ENCODE data around the gene FAM13A. TPM values are rescaled to one million over a fixed set of nuclear protein-coding genes. Genes with fewer than 3 reads are reported as not detected.
"Not testable (repeated sequence)": the region's sequence is repeated elsewhere in the genome, so short reads cannot be mapped to it uniquely, and the experiment has no call there.

The FAM13A gene
- total RNA-seq, 1 donor from 2014 or later: 16.7 TPM

GRCh38 chr4:88858752-88859151, 198.2 kb downstream of the FAM13A start:
- Mint-ChIP-seq H3K27ac (ENCODE audit: unreplicated experiment) (no peak overlapping the region), H3K27me3 (ENCODE audit: unreplicated experiment) (peaks cover 3% of the 10 kb centered on the region), H3K4me1 (ENCODE audit: unreplicated experiment) (peaks cover 15% of the 10 kb centered on the region), H3K36me3 (ENCODE audit: low read depth, unreplicated experiment) (peaks cover 4% of the 10 kb centered on the region), H3K9me3 (ENCODE audit: unreplicated experiment) (no peaks in the 10 kb centered on the region), H3K4me3 (ENCODE audit: unreplicated experiment) (no peak overlapping the region)
- TF ChIP-seq, protein P1, sequence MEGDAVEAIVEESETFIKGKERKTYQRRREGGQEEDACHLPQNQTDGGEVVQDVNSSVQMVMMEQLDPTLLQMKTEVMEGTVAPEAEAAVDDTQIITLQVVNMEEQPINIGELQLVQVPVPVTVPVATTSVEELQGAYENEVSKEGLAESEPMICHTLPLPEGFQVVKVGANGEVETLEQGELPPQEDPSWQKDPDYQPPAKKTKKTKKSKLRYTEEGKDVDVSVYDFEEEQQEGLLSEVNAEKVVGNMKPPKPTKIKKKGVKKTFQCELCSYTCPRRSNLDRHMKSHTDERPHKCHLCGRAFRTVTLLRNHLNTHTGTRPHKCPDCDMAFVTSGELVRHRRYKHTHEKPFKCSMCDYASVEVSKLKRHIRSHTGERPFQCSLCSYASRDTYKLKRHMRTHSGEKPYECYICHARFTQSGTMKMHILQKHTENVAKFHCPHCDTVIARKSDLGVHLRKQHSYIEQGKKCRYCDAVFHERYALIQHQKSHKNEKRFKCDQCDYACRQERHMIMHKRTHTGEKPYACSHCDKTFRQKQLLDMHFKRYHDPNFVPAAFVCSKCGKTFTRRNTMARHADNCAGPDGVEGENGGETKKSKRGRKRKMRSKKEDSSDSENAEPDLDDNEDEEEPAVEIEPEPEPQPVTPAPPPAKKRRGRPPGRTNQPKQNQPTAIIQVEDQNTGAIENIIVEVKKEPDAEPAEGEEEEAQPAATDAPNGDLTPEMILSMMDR (IDR thresholded peaks at IDR 0.05; ENCODE audit: unreplicated experiment): no peak
- DNase-seq (ENCODE audit: low spot score): no peak

DNA sequence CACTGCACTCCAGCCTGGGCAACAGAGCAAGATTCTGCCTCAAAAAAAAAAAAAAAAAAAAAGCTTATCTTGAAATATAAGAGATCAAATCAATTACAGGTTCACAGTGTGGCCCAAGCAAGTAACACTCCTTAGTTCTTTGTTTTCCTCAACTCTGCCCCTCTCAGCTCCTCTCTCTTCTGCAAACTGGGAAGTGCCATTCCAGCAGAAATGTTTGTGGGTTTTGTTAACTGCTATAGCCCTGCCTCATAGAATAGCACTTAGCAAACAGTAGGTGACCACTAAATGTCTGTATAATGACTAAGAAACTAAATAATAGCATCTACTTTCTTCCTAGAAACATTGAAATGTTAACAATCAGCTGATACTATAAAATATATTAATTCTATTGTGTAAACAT, 199.4 kb downstream of the FAM13A start:
- Mint-ChIP-seq H3K27me3 (ENCODE audit: unreplicated experiment) (peaks cover 3% of the 10 kb centered on the region), H3K4me1 (ENCODE audit: unreplicated experiment) (peaks cover 15% of the 10 kb centered on the region), H3K4me3 (ENCODE audit: unreplicated experiment) (no peak overlapping the region), H3K27ac (ENCODE audit: unreplicated experiment) (no peak overlapping the region), H3K36me3 (ENCODE audit: low read depth, unreplicated experiment) (peaks cover 4% of the 10 kb centered on the region), H3K9me3 (ENCODE audit: unreplicated experiment) (no peaks in the 10 kb centered on the region)
- DNase-seq (ENCODE audit: low spot score): no peak
- TF ChIP-seq, protein P1 (IDR thresholded peaks at IDR 0.05; ENCODE audit: unreplicated experiment): no peak

GRCh38 chr4:88854481-88854880, 202.5 kb downstream of the FAM13A start:
- H3K27me3 Mint-ChIP-seq (ENCODE audit: unreplicated experiment): peaks cover 3% of the 10 kb centered on the region
- no peaks in the 10 kb centered on the region for H3K9me3 Mint-ChIP-seq (ENCODE audit: unreplicated experiment)
- no peak overlapping the region for H3K4me3 Mint-ChIP-seq (ENCODE audit: unreplicated experiment)
- H3K4me1 Mint-ChIP-seq (ENCODE audit: unreplicated experiment): peaks cover 13% of the 10 kb centered on the region
- TF ChIP-seq, protein P1 (IDR thresholded peaks at IDR 0.05; ENCODE audit: unreplicated experiment): no peak
- H3K27ac Mint-ChIP-seq (ENCODE audit: unreplicated experiment): no peak overlapping the region
- peaks cover 3% of the 10 kb centered on the region for H3K36me3 Mint-ChIP-seq (ENCODE audit: low read depth, unreplicated experiment)
- no peak for DNase-seq (ENCODE audit: low spot score)

- H3K4me1 Mint-ChIP-seq (ENCODE audit: unreplicated experiment); H3K36me3 Mint-ChIP-seq (ENCODE audit: low read depth, unreplicated experiment); H3K27ac Mint-ChIP-seq (ENCODE audit: unreplicated experiment): not testable (repeated sequence)
These were observed 203.4 kb downstream of the FAM13A start for GRCh38 chr4:88853583-88853982.

DNA sequence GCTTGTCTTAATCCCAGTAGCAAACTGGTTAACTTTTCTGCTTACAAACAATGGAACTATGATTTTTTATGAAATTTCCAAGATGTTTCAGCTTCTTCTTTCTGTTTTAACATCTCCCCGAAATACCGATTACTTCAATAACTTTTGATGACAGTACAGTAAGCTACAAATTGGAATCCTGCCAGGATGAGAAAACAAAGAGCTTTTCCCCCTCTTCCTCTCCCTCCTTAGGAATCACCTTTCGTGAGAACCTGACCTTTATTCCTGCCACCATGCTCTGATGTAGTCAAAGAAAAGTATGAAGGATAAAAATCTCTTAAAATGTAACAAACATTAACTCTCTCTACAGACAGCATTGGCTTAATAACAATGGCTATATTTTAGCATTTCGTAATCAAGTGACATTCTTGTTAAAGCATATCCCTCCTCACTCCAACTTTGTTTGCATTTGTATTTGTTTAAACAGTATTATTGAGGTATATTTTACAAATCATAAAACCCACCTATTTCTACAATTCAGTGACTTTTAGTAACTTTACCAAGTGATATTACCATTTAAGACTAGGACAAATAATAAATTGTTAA, 210.7 kb downstream of the FAM13A start:
- peaks cover 37% of the 10 kb centered on the region for H3K4me1 Mint-ChIP-seq (ENCODE audit: unreplicated experiment)
- TF ChIP-seq, protein P1 (IDR thresholded peaks at IDR 0.05; ENCODE audit: unreplicated experiment): no peak
- H3K27me3 Mint-ChIP-seq (ENCODE audit: unreplicated experiment): no peaks in the 10 kb centered on the region
- no peak for DNase-seq (ENCODE audit: low spot score)
- H3K4me3 Mint-ChIP-seq (ENCODE audit: unreplicated experiment): no peak overlapping the region
- no peaks in the 10 kb centered on the region for H3K9me3 Mint-ChIP-seq (ENCODE audit: unreplicated experiment)
- peaks cover 5% of the 10 kb centered on the region for H3K36me3 Mint-ChIP-seq (ENCODE audit: low read depth, unreplicated experiment)
- H3K27ac Mint-ChIP-seq (ENCODE audit: unreplicated experiment): peak overlapping the region; percentile 76

More at GRCh38 chr4:88853583-88853982, 203.4 kb downstream of the FAM13A start:
- H3K27me3 Mint-ChIP-seq (ENCODE audit: unreplicated experiment); H3K9me3 Mint-ChIP-seq (ENCODE audit: unreplicated experiment); DNase-seq (ENCODE audit: low spot score); H3K4me3 Mint-ChIP-seq (ENCODE audit: unreplicated experiment): not testable (repeated sequence)

Data from endothelial cell (in vitro differentiated cells).